ENCODE data around the gene CCDC80. TPM values are rescaled to one million over a fixed set of nuclear protein-coding genes. Genes with fewer than 3 reads are reported as not detected.

The CCDC80 gene
- total RNA-seq, 1 donor from 2014 or later: 171 TPM

- Histone ChIP-seq H3K4me1 (peaks cover 10% of the 10 kb centered on the region), H3K36me3 (no peaks in the 10 kb centered on the region), H3K9me3 (replicated peaks) (no peaks in the 10 kb centered on the region), H3K4me3 (no peak overlapping the region), H3K27ac (replicated peaks) (peak overlapping the region; percentile 73), H3K27me3 (ENCODE audit: low read depth) (no peaks in the 10 kb centered on the region)
- intact Hi-C loops (cut with micrococcal nuclease): no loop called here
- no peak for TF ChIP-seq CTCF (IDR thresholded peaks at IDR 0.05; ENCODE audit: borderline replicate concordance)
- DNase-seq: no peak
Observed at GRCh38 chr3:112656043-112656442, 15.1 kb upstream of the CCDC80 start.

- Histone ChIP-seq H3K27ac (replicated peaks) (peak overlapping the region; percentile 73), H3K9me3 (replicated peaks) (no peaks in the 10 kb centered on the region), H3K36me3 (no peaks in the 10 kb centered on the region), H3K4me3 (no peak overlapping the region), H3K4me1 (peaks cover 10% of the 10 kb centered on the region), H3K27me3 (ENCODE audit: low read depth) (no peaks in the 10 kb centered on the region)
- no peak for DNase-seq
- TF ChIP-seq CTCF (IDR thresholded peaks at IDR 0.05; ENCODE audit: borderline replicate concordance): no peak
- intact Hi-C loops (cut with micrococcal nuclease): loop anchor here (2.0 kb wide), 1 partner anchor 54 kb away; no protein-coding TSS in a partner anchor
Observed at GRCh38 chr3:112654979-112655378, 14.0 kb upstream of the CCDC80 start.

- no peaks in the 10 kb centered on the region for H3K9me3 ChIP-seq (replicated peaks)
- H3K4me1 ChIP-seq: peaks cover 10% of the 10 kb centered on the region
- no peak for TF ChIP-seq CTCF (IDR thresholded peaks at IDR 0.05; ENCODE audit: borderline replicate concordance)
- H3K4me3 ChIP-seq: no peak overlapping the region
- intact Hi-C loops (cut with micrococcal nuclease): loop anchor here (2.0 kb wide), 1 partner anchor 54 kb away; no protein-coding TSS in a partner anchor
- H3K27me3 ChIP-seq (ENCODE audit: low read depth): no peaks in the 10 kb centered on the region
- no peak for DNase-seq
- peak overlapping the region; percentile 73 for H3K27ac ChIP-seq (replicated peaks)
- H3K36me3 ChIP-seq: no peaks in the 10 kb centered on the region
Observed at GRCh38 chr3:112654492-112654891, 13.5 kb upstream of the CCDC80 start.

- H3K9me3 ChIP-seq (replicated peaks): no peaks in the 10 kb centered on the region
- H3K4me1 ChIP-seq: peaks cover 10% of the 10 kb centered on the region
- H3K27ac ChIP-seq (replicated peaks): peak overlapping the region; percentile 73
- no peaks in the 10 kb centered on the region for H3K36me3 ChIP-seq
- H3K4me3 ChIP-seq: no peak overlapping the region
- no peaks in the 10 kb centered on the region for H3K27me3 ChIP-seq (ENCODE audit: low read depth)
- no peak for TF ChIP-seq CTCF (IDR thresholded peaks at IDR 0.05; ENCODE audit: borderline replicate concordance)
- DNase-seq: peak; percentile 69
- intact Hi-C loops (cut with micrococcal nuclease): loop anchor here (2.0 kb wide), 1 partner anchor 55 kb away; no protein-coding TSS in a partner anchor
Observed at GRCh38 chr3:112653881-112654300, 12.9 kb upstream of the CCDC80 start.

- intact Hi-C loops (cut with micrococcal nuclease): no loop called here
- peaks cover 10% of the 10 kb centered on the region for H3K4me1 ChIP-seq
- peak overlapping the region; percentile 73 for H3K27ac ChIP-seq (replicated peaks)
- no peaks in the 10 kb centered on the region for H3K36me3 ChIP-seq
- H3K9me3 ChIP-seq (replicated peaks): no peaks in the 10 kb centered on the region
- DNase-seq: no peak
- no peak overlapping the region for H3K4me3 ChIP-seq
- no peak for TF ChIP-seq CTCF (IDR thresholded peaks at IDR 0.05; ENCODE audit: borderline replicate concordance)
- no peaks in the 10 kb centered on the region for H3K27me3 ChIP-seq (ENCODE audit: low read depth)
Observed at GRCh38 chr3:112653209-112653871, 12.4 kb upstream of the CCDC80 start.

All from left ventricle myocardium inferior (tissue), 1 donor.